SK-N-SH (cell line): ENCODE measurements around the gene KNDC1. TPM values are rescaled to one million over a fixed set of nuclear protein-coding genes. Genes with fewer than 3 reads are reported as not detected.

Experiments used
- EP300 ChIP-seq, 2 experiments: IDR thresholded peaks; 2 replicates each; pipeline versions ENCODE4 v1.4.0 to v1.6.1; 2012; ENCODE audit warnings: borderline replicate concordance in 1 of 2, low read depth in 1 of 2, low read length in 1 of 2
- EZH2phosphoT487 ChIP-seq: fragments of 200-600 bp; sonication (generic); IDR thresholded peaks from 2 replicates; pipeline ENCODE4 v1.6.1; 2017; ENCODE audit warnings: low read depth, mixed run types, mild to moderate bottlenecking, antibody characterized with exemption, moderate library complexity, borderline replicate concordance
- GABPA ChIP-seq: IDR thresholded peaks from 2 replicates; pipeline ENCODE4 v1.4.0; 2012; ENCODE audit warnings: low read depth, mild to moderate bottlenecking
- GATA2 ChIP-seq: sonication (generic); formaldehyde crosslinking; IDR thresholded peaks from 2 replicates; pipeline ENCODE4 v1.5.0; 2020; ENCODE audit warnings: mild to moderate bottlenecking, missing genetic modification reagents
- JUND ChIP-seq: IDR thresholded peaks from 2 replicates; pipeline ENCODE4 v1.4.0; 2012
- MEF2A ChIP-seq: IDR thresholded peaks from 2 replicates; pipeline ENCODE4 v1.4.0; 2012; ENCODE audit warnings: low read depth, borderline replicate concordance
- NRF1 ChIP-seq: IDR thresholded peaks from 2 replicates; pipeline ENCODE4 v1.6.1; 2012; ENCODE audit warnings: low read depth, mild to moderate bottlenecking, low read length
- POLR2AphosphoS5 ChIP-seq: IDR thresholded peaks from 2 replicates; pipeline ENCODE4 v1.6.1; 2012; ENCODE audit warnings: low read depth, low read length
- RAD21 ChIP-seq: IDR thresholded peaks from 2 replicates; pipeline ENCODE4 v1.6.1; 2012; ENCODE audit warnings: mild to moderate bottlenecking, low read length
- RCOR1 ChIP-seq: fragments of 150-350 bp; IDR thresholded peaks from 2 replicates; pipeline ENCODE4 v1.6.1; 2017; ENCODE audit warnings: antibody characterized with exemption, low read length
- SIN3A ChIP-seq: IDR thresholded peaks from 2 replicates; pipeline ENCODE4 v1.6.1; 2012; ENCODE audit warnings: low read depth, mild to moderate bottlenecking, low read length, moderate library complexity, borderline replicate concordance
- SMC3 ChIP-seq: IDR thresholded peaks from 2 replicates; pipeline ENCODE4 v1.6.1; 2012; ENCODE audit warnings: low read depth, low read length, improper control_type of control experiment
- TAF1 ChIP-seq: IDR thresholded peaks from 2 replicates; pipeline ENCODE4 v1.6.1; 2012; ENCODE audit warnings: low read depth, mild to moderate bottlenecking, low read length, moderate library complexity, borderline replicate concordance
- TCF12 ChIP-seq: IDR thresholded peaks from 2 replicates; pipeline ENCODE4 v1.4.0; 2012
- TEAD4 ChIP-seq: IDR thresholded peaks from 2 replicates; pipeline ENCODE4 v1.4.0; 2012; ENCODE audit warnings: mild to moderate bottlenecking, borderline replicate concordance; ENCODE audit not compliant: insufficient read depth
- YY1 ChIP-seq: IDR thresholded peaks from 2 replicates; pipeline ENCODE4 v1.4.0; 2012; ENCODE audit warnings: low read depth, mild to moderate bottlenecking
- polyA plus RNA-seq, 3 experiments: library from polyadenylated mRNA; depleted of rRNA; stranded (reverse); fragments of >200 nt; gene quantifications; 2 replicates each; pipeline ENCODE4 v1.2.3, GENCODE V29; 2012
- TF ChIP-seq, protein P1 (sequence below): IDR thresholded peaks from 2 replicates; pipeline ENCODE4 v1.4.0; 2012; ENCODE audit warnings: low read depth
- TF ChIP-seq, protein P2 (sequence below): fragments of 150-350 bp; IDR thresholded peaks from 2 replicates; pipeline ENCODE4 v1.6.1; 2016; ENCODE audit warnings: mild to moderate bottlenecking, low read depth, low read length
- TF ChIP-seq, protein P3 (sequence below): IDR thresholded peaks from 2 replicates; pipeline ENCODE4 v1.6.1; 2012; ENCODE audit warnings: mild to moderate bottlenecking, low read depth, low read length, moderate library complexity
- TF ChIP-seq, protein P4 (sequence below): fragments of 150-350 bp; IDR thresholded peaks from 2 replicates; pipeline ENCODE4 v1.6.1; 2017; ENCODE audit warnings: antibody characterized with exemption, low read length, low read depth, borderline replicate concordance
- TF ChIP-seq, protein P5 (sequence below): IDR thresholded peaks from 2 replicates; pipeline ENCODE4; 2012
- TF ChIP-seq, protein P6 (sequence below): IDR thresholded peaks from 2 replicates; pipeline ENCODE4 v1.4.0; 2012; ENCODE audit warnings: low read depth, borderline replicate concordance

The KNDC1 gene
- polyA plus RNA-seq, 1 of the 3 experiments (the other 2 are of a cell fraction) = 1.4 TPM

DNA sequence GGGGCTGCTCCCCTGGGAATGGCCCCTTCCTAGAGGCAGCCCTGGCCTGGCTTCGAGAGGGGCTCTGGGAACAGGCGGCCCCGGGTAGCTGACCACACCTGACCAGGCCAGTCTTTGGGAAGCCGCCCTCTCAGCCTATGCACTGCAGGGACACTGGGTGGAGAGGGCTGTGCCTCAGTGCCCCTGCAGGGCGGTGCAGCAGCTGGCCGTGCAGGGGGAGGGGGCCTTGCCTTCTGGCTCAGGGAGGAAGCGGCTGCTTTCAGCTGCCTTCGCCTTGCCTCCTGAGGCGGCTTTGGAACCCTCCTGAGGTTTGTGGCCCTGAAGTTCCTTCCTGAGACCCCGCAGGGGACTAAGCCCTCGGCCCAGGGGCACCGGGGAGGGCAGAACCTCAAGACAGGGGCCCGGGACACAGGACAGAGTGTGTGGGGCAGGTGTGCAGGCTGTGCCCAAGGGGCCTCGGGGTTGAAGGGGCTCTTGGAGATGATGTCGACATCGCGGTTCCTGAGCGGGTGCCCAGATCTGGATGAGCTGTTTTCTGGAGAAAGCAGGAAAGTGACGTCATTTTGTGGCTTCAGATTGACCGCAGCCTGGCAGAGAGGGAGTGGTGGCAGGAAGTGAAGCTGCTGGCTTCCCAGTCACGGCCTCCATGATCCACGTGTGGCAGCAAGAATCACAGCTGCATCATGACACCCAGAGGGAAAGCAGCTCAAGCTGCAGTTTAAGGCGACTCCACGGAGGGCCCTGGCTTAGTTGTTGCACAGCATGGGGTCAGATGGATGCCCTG is 99.0 kb downstream of the KNDC1 start (continued):
- TF ChIP-seq, protein P1, sequence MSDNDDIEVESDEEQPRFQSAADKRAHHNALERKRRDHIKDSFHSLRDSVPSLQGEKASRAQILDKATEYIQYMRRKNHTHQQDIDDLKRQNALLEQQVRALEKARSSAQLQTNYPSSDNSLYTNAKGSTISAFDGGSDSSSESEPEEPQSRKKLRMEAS = peak; percentile 99
- no peak for TF ChIP-seq EZH2phosphoT487
- TF ChIP-seq, protein P2, sequence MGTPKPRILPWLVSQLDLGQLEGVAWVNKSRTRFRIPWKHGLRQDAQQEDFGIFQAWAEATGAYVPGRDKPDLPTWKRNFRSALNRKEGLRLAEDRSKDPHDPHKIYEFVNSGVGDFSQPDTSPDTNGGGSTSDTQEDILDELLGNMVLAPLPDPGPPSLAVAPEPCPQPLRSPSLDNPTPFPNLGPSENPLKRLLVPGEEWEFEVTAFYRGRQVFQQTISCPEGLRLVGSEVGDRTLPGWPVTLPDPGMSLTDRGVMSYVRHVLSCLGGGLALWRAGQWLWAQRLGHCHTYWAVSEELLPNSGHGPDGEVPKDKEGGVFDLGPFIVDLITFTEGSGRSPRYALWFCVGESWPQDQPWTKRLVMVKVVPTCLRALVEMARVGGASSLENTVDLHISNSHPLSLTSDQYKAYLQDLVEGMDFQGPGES = no peak
- TF ChIP-seq JUND = peak; percentile 91
- TF ChIP-seq POLR2AphosphoS5 = peak; percentile 64; the same call in 1 of the 2 replicates
- no peak for TF ChIP-seq RCOR1
- TF ChIP-seq, protein P3, sequence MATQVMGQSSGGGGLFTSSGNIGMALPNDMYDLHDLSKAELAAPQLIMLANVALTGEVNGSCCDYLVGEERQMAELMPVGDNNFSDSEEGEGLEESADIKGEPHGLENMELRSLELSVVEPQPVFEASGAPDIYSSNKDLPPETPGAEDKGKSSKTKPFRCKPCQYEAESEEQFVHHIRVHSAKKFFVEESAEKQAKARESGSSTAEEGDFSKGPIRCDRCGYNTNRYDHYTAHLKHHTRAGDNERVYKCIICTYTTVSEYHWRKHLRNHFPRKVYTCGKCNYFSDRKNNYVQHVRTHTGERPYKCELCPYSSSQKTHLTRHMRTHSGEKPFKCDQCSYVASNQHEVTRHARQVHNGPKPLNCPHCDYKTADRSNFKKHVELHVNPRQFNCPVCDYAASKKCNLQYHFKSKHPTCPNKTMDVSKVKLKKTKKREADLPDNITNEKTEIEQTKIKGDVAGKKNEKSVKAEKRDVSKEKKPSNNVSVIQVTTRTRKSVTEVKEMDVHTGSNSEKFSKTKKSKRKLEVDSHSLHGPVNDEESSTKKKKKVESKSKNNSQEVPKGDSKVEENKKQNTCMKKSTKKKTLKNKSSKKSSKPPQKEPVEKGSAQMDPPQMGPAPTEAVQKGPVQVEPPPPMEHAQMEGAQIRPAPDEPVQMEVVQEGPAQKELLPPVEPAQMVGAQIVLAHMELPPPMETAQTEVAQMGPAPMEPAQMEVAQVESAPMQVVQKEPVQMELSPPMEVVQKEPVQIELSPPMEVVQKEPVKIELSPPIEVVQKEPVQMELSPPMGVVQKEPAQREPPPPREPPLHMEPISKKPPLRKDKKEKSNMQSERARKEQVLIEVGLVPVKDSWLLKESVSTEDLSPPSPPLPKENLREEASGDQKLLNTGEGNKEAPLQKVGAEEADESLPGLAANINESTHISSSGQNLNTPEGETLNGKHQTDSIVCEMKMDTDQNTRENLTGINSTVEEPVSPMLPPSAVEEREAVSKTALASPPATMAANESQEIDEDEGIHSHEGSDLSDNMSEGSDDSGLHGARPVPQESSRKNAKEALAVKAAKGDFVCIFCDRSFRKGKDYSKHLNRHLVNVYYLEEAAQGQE = 0 out of 2 replicates have a peak, but pooled peaks have one; percentile 34
- peak; percentile 88 for TF ChIP-seq TCF12
- TF ChIP-seq, protein P4, sequence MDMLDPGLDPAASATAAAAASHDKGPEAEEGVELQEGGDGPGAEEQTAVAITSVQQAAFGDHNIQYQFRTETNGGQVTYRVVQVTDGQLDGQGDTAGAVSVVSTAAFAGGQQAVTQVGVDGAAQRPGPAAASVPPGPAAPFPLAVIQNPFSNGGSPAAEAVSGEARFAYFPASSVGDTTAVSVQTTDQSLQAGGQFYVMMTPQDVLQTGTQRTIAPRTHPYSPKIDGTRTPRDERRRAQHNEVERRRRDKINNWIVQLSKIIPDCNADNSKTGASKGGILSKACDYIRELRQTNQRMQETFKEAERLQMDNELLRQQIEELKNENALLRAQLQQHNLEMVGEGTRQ = no peak
- TF ChIP-seq NRF1 = no peak
- peak in 1 of 2 experiments; percentile 89; a peak in 1 of 4 replicates for TF ChIP-seq EP300 (IDR thresholded peaks at IDR 0.05; ENCODE audit: borderline replicate concordance in 1 of 2, low read depth in 1 of 2, low read length in 1 of 2)
- peak; percentile 46; the same call in 1 of the 2 replicates for TF ChIP-seq YY1
- TF ChIP-seq, protein P5, sequence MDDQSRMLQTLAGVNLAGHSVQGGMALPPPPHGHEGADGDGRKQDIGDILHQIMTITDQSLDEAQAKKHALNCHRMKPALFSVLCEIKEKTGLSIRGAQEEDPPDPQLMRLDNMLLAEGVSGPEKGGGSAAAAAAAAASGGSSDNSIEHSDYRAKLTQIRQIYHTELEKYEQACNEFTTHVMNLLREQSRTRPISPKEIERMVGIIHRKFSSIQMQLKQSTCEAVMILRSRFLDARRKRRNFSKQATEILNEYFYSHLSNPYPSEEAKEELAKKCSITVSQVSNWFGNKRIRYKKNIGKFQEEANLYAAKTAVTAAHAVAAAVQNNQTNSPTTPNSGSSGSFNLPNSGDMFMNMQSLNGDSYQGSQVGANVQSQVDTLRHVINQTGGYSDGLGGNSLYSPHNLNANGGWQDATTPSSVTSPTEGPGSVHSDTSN = peak; percentile 78
- no peak for TF ChIP-seq SMC3
- TF ChIP-seq TEAD4 = 0 out of 2 replicates have a peak, but pooled peaks have one; percentile 42
- peak; percentile 23; the same call in 1 of the 2 replicates for TF ChIP-seq TAF1
- TF ChIP-seq GATA2 (CRISPR knock-in tag) = no peak
- peak; percentile 67 for TF ChIP-seq GABPA
- TF ChIP-seq, protein P6, sequence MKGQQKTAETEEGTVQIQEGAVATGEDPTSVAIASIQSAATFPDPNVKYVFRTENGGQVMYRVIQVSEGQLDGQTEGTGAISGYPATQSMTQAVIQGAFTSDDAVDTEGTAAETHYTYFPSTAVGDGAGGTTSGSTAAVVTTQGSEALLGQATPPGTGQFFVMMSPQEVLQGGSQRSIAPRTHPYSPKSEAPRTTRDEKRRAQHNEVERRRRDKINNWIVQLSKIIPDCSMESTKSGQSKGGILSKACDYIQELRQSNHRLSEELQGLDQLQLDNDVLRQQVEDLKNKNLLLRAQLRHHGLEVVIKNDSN = peak; percentile 57; the same call in 1 of the 2 replicates
- TF ChIP-seq RAD21 = no peak
- TF ChIP-seq SIN3A = peak; percentile 84; the same call in 1 of the 2 replicates
- TF ChIP-seq MEF2A = no peak
